NCI-H1930 (cell line): ENCODE results near the gene NCK1.

Experiments
- DNase-seq, 2 experiments: peaks; one replicate each; lab custom pipeline; 2025; lab: John Stamatoyannopoulos, UW

Gene NCK1

DNA sequence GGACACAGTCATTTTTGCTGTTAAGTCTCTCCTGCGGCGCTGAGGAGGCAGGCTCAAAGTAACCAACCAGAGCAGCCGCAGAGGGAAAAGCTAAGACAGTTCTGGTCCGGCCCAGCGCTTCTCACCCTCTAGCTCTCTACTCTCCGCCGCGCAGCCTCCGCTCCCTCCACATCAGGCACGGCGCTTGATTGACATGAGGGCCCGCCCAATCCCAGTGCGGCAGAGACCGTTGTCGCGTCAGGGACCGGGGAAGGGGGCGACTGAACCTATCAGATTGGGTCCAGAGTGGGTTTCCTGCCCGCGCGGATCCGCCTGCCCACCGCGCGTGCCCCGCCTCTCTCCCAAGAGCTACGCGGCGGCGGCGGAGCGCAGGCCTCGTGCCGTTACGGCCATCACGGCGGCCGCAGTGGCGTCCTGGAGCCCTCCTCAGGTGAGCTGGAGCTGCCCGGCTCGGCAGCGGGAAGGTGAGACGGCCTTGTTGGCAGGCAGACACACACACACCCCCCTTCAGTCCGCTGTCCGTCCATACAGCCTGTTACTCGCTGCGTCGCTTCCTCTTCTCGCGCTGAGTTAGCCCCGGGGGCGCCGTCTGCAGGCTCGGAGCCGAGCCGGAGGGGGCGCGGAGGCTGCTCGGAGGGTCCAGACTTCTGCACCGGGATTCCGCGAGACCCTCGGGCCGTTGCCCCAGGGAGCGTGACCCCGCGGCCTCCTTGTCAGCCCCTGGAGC, at the start of gene NCK1:
NCK1 (plus strand) TSS at position 319 of the 727 bp plus-strand sequence. CDS start 65,794 bp downstream, outside the sequence.
- peak; percentile 93 to 94 for DNase-seq

DNA sequence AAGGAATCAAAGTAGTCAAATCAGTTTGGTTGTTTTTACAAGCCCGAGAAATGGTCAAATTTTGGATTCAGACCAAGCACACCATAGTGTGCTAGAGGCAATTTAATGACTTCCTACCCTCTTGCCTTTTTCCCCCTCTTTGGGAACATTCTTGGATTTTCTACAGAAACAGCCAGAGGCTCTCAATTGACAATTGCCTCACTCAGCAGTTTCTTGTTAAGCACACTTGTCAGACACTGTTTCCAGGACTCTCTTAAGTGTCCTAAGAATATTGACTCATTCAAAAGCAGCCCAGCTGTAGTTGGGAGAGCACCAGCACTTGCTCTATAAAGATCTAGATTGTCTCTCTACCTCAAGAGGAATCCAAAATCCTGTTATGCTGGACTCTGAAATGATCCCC, 44.6 kb upstream of the NCK1 start:
- no peak for DNase-seq

DNA sequence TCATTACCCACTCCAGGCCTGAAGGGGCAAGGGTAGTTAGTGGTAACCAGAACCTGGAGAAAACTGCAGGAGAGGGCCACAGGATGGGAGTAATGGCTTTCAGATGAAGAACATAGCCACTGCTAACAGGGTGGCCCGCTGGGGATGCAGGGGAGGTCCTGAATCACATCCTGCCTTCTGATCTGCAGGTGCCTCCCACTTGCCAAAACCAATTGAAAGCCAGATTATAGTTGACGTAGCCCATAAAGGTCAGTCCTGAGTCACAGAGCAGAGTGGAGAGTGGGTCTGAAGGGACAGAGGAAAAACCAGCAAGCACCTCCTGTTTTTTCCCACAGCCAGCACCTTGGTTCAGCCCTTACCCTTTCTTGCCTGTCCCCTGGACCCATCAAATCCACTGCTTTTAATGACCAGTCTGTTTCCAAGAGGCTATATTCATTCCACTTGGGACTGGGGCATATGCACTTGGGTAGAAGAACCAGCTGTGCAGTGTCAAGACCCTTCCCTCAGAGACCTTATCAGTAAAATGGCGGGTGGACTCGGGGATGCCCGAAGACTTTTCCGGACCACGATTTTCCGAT, 43.7 kb upstream of the NCK1 start:
- peak in 1 of 2 experiments; percentile 19 for DNase-seq

DNA sequence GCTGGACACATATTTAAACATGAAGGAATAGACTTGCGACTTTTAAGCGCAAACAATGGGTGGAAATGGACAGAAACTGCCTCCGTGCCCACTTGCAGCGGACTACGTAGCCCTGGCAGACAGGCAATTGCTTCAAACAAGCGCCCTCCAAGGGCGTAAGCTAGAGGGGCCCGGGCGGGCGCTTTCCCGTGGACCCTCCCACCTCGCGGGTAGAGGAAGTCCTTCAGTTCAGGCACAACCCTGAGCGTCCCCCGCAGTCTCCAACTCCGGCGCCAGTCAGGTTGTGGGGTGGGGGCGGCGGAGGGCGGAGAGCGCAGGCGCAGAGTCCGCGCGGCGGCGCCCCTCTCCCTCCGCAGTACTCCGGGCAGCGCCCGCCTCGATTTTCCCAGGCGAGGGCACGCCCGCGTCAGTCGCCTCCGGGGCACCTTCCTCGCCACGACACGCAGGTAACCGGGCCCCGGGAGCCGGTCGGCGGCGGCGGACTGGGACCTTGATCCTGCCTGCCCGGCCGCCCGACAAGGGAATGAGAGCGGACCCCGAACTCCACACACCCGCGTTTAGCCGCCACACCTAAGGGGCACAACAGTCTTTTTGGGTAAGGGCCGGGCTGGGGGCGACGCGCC, 43.1 kb upstream of the NCK1 start, which contains the start of gene SLC35G2:
SLC35G2 (plus strand) TSS at position 358 of the 623 bp plus-strand sequence. CDS start 35,335 bp downstream, outside the sequence.
- peak; percentile 81 to 84 for DNase-seq

DNA sequence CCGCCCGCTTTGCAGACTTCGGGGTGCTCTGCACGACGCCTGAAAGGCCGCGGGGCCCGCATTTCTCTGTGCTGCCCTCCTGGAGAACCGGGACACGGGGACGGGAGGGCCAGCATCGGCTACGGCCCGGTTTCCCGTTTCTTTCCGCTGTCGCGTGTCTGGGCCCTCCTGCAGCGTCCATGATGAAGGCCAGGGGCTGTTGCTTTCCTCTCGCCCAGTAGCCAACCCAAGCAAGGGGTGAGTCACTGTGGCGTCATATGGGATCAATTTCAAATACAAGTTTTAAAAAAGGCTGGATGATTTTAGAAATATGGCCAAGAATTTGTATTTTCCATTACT, 42.6 kb upstream of the NCK1 start:
- peak in 1 of 2 experiments; percentile 39 for DNase-seq

DNA sequence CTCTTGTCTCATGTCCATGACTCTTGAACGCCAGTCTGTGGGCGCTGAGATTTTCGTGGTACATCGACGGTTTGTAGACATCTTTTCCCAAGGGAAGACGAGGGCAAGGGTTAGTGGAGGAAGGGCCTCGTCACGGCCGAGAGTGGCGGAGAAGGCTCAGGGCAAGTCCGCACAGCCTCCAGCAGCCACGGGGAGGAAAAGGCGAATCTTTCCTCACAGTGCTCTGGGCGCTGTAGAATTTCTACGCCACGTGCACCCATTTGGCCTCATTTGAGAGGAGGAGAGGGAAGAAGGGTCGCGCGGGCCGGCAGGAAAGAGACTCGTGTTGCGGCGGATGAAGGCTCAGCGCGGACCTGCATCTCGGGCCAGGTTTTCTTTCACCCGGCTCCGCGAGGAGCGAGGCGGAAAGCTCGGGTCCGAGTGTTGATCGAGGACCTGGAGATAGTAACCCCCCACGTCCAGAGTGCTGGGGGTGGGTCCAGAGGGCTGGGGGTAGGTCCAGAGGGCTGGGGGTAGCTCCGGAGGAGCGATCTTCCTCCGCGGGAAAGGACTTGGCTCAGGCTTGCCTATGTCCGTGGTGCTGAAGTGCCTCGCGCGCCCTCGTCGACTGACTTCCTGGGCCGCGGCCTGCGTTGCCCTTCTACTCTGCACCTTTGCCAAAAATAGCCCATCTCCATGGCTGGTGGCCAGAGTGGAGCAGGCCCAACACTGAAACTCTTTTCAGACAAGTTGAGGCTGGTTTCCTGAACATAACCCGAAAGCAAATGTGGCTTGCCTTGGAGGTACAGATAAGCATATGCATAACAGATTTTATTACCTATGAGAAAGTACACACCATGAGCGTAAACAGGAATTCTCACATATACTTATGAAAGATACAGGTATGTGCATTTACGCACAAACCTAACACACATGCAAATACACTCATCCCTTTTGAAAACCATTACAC, 42.0 kb upstream of the NCK1 start:
- DNase-seq: peak; percentile 39

DNA sequence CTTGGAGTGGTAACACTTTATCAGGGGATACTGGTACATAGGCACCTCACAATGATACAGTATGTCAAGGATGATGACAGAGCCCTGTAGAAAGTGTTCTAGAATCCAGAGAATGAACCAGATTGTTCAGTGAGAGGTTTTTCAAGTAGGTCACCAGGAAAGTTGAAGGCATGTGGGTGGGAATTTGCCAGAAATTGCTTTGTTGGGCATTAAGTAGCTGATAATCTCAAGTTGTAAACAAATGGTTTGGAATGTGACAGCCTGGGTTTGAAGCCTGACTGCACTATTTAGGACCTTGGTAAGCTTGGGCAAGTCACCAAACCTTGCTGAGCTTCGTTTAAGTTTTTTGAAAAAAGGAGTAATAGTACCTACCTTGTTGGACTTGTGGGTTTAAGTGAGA, 30.5 kb upstream of the NCK1 start:
- no peak for DNase-seq

DNA sequence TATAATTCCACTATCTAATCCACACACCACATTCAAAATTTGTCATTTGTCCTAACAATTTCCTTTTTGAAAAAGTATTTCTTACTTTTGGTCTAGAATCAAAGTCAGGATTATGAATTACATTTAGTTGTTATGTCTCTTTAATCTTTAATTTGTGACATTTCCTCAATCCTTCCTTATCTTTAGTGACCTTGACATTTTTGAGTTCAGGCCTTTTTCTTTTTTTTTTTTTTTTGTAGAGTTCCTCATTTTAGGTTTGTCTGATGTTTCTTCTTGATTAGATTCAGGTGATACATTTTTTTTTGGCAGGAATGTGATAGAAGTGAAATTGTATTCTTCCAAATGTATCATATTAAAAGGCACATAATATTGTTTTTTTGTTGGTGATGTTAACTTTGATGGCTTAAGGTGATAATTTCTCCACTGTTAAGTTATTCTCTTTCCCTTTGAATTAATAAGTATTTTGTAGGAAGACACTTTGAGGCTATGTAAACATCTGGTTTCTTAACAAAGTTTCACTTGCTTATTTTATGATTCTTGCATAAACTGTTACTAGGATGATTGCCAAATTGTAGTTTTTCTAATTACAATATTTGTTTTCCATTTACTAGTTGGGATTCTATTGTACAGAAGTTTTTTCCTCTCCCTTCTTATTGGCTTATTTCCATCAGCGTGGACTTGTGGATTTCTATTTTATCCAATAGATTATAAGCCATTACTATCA, 26.8 kb upstream of the NCK1 start:
- DNase-seq: no peak

DNA sequence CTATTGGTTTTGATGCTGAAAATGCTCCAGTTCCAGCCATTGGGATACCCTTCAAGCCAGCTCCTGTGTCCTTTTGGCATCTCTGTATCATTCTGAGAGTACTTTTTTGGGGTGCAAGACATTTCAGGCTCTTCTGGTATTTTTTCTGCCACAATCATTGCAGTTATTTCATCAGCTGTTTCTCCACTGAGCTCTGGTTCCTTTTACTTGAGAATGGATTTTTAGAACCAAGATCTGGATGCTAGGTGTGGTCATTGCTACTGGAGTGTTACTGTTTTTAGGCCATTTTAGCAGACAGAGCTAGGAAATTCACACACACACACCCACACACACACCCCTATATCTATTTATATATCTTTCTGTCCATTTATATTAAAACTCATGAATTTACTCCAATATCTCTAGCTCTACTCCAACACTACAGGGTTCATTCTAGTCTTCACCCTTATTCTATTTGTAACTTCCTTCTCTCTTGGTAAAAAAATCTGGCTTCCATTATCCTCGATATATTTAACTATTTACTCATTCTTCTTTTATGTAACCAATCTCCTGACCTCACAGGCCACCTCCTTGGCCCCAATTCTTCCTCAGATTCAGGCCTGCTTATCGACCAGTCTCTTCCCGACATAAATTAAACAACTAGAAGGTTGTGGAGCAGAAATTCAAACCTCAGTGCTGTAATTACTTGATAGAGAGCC, 26.0 kb upstream of the NCK1 start:
- DNase-seq: no peak

DNA sequence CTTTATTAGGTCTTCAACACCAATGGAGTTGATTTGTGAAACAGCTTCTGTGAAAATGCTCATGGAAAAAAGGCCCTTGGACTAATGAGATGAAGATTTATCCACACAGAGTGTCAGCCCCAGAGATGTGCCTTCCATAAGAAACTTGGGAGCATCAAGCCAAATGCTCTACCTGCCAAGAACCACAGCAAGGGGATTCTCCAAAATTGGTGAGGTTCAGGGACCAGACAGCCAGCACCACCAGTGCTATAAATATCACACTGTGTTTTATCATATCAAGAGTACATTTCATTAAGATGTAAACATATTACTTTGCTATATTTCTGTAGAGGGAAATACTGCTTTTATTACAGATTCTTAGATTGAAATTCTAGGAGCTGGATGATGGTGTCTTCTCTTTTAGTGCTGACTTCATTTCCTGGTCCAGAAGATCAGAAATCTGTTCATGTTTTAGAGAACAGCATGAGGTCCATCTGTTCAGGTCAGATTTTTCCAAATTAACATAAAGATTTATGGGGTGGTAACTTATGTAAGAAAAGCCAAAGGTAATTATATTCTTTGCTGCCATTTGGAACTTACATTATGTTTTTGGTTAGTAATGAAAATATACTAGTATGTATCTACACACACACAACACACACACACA, 25.4 kb upstream of the NCK1 start:
- no peak for DNase-seq

DNA sequence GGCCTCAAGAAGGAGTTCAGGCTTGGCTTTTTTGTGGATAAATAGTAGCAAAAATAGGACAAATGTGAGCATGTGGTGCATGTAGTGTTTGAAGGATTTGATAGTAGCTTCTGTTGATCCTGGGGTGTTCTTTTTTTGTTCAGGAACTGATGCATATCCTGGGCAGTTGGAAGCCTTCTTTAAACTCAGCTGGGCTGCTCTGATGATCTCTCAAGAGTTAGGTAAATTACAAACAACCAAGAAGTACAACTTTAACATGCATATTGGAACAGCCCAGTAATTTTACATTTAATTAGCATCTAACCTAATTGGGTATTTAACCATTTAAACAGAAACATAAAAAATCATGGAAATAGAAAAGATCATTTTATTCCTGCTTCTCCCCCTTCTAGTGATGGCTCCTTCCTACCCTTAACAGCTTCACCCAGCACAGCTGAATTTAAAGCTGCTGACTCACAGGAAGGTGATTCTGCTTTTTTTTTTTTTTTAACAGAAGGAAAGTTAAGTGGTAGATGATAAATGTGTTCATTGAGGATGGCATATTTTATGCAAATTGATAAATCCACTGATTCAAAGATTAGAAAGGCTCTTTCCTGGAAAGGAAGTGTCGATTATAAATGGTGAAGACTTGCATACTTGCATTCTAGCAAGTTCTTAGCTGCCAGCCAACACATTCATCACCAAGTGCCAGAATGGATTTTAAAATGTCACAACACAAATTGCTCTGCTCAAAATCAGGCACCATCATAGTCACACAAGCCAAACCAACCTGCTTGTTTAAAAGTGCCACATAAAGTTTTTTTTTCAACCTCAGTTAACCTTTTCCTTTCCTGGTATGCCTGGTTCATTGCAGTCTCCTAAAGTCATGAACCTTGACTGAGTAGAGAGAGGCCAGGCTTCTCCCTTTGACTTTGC, 23.1 kb upstream of the NCK1 start:
- DNase-seq: no peak

DNA sequence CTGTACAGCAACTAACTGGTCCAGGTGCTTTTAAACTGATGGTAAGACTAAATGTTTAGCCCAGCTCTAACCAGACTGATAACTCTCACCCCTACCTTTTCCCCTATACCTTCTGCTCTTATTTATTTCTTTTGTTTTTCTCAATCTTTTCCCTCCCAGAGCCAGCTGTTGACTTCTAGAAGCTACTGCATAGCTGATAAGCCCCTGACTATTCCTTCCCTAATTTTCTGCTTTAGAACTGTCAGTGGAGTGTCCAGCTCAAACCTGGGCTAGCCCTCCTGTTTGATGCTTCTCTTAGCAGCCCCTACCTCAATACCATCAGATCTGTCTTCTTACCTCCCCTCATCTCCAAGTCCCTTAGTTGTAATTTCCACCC, 22.5 kb upstream of the NCK1 start:
- DNase-seq: no peak

DNA sequence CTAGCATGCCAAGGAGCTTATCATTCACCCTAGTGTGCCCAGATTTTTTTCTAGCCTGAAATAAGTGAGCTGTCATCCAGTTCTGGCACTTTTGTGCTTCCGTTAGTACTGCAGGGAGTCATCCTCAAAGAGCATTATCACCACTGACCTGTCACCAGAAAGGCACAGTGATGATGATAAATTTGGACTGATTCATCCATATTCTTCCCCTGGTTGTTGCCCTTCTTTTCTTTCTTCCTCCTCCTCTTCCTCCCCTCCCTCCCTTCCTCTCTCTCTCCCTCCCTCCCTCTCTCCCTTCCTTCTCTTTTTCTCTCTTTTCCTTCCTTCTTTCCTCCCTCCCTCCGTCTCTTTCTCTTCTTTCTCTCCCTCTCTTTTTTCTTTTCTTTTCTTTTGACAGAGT, 21.8 kb upstream of the NCK1 start:
- no peak for DNase-seq

DNA sequence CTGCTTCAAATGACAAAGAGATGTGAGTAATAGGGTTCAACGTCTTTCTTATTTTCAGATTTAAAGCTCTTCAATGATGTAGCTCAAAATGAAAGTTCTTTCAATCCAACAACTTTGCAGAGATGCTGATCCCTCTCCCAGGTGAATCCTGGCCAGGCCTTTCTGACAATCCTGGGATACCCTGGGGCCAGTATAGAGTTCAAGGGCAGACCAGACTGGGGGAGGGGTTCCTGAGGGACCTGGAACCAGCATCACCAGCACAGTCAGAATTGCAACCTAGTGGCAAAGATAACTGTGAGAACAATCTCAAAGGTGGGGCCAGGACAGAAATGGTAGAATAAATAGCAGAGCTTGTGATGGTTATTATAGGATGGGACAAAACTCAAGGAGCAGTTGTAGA, 19.7 kb upstream of the NCK1 start:
- DNase-seq: no peak

DNA sequence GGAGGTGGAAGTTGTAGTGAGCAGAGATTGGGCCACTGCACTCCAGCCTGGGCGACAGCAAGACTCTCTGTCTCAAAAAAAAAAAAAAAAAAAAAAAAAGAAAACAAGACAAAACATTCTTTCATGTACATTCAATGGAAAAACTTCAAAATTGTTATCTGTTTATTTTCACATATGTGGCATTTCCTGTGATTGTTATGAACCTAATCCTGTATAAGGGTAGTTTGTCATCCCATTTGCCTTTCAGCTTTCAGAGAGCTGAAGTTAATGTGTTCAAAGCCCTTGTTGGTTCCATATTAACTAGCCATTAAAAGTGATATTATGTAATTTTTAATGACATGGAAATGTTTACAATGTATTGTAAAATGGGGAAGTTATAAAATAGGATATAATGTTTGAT, 17.3 kb upstream of the NCK1 start:
- DNase-seq: no peak

DNA sequence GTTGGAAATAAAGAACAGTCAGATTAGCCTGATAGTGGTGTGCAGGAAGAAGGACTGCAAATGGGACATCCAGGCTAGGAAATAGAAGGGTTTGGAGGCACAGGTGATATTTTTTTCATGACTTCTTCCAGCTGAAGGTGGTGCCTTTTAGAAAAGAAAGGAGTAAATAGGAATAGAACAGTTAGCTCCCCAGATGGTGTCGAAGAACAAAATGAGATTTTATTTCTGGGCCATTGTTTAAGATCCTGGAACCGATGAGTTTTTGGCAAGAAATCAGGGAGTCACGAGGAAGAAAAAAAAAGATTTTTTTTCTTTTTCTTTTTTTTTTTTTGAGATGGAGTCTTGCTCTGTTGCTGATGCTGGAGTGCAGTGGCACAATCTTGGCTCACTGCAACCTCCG, 9.8 kb upstream of the NCK1 start:
- DNase-seq: no peak

DNA sequence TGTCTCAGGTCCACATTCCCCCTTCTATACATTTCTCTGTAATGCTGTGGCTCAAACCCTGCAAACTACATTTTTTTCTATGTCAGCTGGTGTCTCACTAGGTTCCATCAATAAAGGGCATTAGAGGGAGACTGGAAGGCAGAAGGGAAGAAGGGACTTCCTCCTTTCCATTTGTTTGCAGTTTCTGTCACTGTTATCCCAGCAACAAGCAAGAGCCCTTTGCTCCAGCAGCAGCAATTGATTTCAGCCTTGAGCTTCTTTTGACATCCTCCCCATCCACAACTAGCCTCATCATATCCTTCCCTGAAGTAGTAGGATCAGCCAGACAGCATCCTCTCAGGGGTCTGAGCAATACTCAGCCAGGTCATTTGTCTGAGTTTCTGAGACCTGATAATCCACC, 5.3 kb upstream of the NCK1 start:
- no peak for DNase-seq

DNA sequence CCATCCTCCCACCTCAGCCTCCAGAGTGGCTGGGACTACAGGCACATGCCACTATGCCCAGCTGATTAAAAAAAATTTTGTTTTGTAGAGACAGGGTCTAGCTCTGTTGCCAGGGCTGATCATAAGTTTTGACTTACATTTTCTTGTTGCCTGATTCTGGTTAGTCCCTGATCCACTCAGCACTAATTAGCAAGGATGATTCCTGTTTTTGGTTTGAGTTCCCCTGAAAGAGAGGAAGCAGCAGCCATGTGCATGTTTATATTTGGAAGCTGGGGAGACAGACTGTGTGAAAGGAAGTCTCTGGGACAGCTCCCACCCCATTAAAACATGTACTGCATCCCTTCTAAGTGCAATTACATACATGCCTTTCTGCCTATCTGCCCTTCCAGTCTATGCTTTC, 3.6 kb upstream of the NCK1 start:
- DNase-seq: no peak

DNA sequence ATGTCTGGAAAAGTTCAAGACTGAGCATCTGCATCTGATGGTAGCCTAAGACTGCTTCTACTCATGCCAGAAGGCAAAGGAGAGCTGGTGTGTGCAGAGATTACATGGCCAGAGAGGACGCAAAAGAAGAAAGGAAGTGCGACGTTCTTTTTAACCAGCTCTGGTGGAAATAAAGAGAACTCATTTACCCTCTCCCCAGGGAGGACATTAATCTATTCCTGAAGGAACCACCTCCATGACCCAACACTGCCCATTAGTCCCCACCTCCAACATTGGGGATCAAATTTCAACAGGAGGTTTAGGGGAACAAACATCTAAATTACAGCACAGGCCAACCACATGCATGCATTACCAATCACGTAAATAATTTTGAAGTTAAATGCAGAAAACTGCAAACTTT, 1.5 kb upstream of the NCK1 start:
- DNase-seq: peak; percentile 14 to 42
